Measurements from ENCODE around the gene PTPN6.
"Not testable (repeated sequence)": the region's sequence is repeated elsewhere in the genome, so short reads cannot be mapped to it uniquely, and the experiment has no call there.

PTPN6 gene

GRCh38 chr12:6950811-6951540 lies at the start of gene PTPN6:
PTPN6 (plus strand) TSS chr12:6951356; CDS start chr12:6951513, 157 bp downstream.
- no peak for DNase-seq

- DNase-seq, result no peak
These were observed 48.7 kb upstream of the PTPN6 start for GRCh38 chr12:6902448-6902847.

DNA sequence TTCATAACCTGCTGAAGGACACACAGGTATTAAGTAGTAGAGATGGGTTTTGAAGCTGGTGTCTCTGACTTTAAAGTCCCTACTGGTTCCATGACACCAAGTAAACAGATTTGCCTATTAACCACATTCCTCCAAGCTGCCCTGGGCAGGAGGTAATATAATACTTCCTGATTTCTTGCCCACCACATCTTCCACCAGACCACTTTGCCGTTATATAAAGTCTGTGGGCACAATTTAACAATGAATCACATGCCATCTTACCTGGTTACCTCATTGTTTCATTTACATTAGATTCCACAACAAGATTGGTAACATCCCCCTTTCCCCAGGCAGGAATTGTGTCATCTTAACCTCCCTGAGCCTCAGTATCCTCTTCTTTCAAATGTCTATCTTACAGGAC lies 47.4 kb upstream of the PTPN6 start:
- no peak for DNase-seq

GRCh38 chr12:6904280-6905276 lies 46.6 kb upstream of the PTPN6 start, which contains the start of gene LRRC23:
LRRC23 (plus strand) TSS chr12:6904822; CDS start chr12:6905634, 812 bp downstream.
- peak; percentile 98 for DNase-seq

- DNase-seq, result no peak
These were observed 45.6 kb upstream of the PTPN6 start for GRCh38 chr12:6905414-6906040.

GRCh38 chr12:6908141-6908540 lies 43.0 kb upstream of the PTPN6 start:
- not testable (repeated sequence) for DNase-seq

DNA sequence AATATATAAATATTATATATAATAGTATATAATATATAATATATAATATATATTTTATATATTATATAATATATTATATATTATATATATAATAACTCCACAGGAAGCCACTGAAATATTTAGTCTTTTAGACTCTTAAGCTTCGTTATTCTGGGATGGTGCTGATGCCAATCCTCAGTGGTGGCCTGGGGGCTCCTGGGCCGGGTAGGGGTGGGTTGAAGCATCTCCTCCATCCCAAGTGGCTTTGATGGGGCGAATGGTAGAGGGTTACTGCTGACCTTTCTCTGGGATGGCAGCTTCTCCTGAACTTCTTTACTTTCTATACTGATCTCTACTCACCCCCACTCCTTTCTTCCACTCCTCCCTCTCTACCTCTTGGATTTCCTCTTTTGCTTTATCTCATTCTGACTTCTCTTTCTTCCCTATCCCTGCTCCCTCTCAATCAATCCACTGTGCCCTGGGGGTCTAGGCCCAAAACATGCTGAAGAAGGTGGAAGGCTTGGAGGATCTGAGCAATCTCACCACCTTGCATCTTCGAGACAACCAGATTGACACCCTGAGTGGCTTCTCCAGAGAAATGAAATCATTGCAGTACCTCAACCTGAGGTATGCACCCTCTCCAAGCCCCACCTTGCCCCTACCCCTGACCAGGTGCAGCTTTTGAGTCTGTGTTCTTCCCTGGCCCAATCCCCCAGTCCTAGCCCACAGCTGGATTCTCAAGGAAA lies 41.6 kb upstream of the PTPN6 start:
- DNase-seq, result no peak

DNA sequence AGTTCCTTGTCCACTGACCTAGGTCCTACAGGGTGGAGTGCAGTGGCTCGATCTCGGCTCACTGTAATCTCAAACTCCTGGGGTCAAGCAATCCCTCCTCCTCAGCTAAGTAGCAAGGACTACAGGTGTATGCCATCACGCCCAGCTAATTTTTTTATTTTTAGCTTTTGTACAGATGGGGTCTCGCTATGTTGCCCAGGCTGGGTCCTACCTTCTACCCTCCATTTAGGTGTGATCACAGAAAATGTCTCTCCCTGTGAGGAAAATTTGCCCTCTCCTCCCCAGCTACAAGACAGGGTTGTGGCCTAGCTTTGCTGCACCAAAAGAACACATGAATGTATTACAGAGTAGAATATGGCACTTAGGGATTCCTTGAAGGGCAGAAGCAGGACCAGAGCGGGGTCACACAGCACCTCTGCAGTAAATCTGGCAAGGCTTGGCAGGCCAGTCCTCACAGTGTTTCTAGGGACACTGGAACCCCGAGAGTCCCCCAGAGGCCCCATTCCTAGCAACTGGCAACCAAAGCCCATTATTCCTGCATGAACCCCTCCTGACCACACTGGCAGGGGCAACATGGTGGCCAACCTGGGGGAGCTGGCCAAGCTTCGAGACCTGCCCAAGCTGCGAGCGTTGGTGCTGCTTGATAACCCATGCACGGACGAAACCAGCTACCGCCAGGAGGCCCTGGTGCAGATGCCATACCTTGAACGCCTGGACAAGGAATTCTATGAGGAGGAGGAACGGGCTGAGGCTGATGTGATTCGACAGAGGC lies 38.8 kb upstream of the PTPN6 start:
- no peak for DNase-seq

- DNase-seq, result peak; percentile 49
These were observed 36.8 kb upstream of the PTPN6 start, which contains the start of gene ENO2 for GRCh38 chr12:6914246-6914946. ENO2 (plus strand) TSS chr12:6914580; CDS start chr12:6915833, 1,253 bp downstream.

DNA sequence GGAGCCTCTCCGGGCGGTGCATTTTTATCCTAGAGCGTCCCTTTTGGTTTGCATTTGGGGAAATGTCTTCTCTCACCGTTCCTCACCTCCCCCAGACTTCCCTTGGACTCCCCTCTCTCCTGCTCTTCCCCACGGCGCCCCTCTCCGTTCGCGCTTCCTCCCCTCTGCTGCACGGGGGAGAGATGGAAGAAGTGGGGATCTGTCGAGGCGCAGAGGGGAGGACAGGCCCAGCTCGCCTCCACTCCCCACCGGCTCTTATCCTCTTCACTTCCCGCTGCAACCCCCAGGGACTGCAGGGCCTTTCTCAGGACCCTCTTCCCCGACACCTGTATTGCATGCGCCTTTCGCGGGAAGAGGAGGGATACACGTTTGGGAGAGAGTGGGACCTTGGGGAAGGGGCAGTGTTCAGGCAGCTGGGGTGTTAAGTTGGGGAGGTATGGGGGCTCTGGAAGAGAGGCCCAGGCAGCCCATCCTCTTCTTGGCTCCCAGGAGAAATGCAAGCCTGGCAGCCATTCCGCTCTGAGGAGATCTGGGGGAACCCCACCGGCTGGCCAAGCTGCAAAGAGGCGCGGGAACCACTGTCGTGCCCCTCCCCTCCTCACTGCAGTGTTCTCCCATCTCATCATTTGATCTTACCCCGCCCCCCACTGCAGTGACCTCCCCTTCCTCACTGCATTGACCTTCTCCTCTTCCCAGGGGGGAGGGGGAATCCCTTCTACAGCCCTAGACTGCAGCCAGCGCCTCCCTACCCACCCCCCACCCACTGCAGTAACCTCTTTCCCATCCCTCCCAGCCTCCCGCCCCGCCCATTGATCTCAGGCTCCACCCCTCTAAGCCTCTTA lies 36.0 kb upstream of the PTPN6 start:
- no peak for DNase-seq

GRCh38 chr12:6915789-6916285 lies 35.3 kb upstream of the PTPN6 start:
- no peak for DNase-seq

- DNase-seq, result no peak
These were observed 34.5 kb upstream of the PTPN6 start for GRCh38 chr12:6916426-6917200.

- DNase-seq, result no peak
These were observed 33.5 kb upstream of the PTPN6 start for GRCh38 chr12:6917491-6918231.

DNA sequence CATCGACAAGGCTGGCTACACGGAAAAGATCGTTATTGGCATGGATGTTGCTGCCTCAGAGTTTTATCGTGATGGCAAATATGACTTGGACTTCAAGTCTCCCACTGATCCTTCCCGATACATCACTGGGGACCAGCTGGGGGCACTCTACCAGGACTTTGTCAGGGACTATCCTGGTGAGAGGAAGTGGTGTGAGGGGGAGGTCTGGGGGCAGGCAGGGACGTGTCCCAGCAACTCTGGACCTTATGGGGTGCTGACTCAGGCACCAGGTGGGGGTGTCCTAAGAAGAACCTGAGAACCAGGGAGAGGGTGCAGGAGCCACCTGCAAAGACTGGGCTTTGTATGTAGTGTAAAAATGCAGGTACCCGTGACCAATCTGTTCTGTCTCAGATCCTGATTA lies 31.6 kb upstream of the PTPN6 start:
- DNase-seq, result no peak

DNA sequence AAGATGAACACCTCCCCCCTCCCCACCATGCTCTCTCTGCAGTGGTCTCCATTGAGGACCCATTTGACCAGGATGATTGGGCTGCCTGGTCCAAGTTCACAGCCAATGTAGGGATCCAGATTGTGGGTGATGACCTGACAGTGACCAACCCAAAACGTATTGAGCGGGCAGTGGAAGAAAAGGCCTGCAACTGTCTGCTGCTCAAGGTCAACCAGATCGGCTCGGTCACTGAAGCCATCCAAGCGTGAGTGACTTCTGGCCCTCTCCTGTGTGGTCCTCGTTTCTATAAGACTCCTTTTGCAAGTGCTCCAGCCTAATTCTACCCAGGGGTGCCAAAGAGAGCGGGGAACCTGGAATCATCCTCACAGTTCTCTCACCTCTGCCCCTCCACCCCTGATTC lies 29.6 kb upstream of the PTPN6 start:
- DNase-seq, result no peak

DNA sequence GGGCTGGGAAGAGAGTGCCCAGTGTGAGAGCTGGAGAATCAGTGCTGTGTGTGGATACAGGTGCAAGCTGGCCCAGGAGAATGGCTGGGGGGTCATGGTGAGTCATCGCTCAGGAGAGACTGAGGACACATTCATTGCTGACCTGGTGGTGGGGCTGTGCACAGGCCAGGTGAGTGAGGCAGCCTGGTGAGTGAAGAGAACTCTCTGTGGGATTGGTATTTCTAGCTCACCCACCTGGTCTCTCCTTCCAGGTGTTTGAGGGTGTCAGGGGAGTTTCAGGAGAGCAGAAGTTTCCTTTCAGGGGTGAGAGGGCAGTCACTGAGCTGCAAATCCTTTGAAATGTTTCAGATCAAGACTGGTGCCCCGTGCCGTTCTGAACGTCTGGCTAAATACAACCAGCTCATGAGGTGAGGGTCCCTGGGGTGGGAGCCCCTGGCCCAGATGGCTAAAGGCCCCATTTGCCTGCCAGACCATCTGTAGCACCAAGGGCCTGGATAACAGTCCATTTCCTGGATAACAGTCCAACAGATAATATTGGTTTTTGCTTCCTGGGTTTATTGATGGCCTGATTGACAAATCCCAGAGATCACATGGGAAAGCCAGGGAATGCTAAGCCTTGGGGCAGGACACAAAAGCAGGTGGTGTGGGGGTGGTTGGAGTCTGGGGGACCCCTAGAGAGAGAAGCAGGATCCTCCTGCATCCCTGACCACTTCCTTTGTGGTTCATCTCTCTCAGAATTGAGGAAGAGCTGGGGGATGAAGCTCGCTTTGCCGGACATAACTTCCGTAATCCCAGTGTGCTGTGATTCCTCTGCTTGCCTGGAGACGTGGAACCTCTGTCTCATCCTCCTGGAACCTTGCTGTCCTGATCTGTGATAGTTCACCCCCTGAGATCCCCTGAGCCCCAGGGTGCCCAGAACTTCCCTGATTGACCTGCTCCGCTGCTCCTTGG lies 28.9 kb upstream of the PTPN6 start:
- no peak for DNase-seq

All from NCI-H1105 (cell line).